PC-3 (cell line): Measurements from ENCODE around the gene SLC48A1. TPM values are rescaled to one million over a fixed set of nuclear protein-coding genes. Genes with fewer than 3 reads are reported as not detected.

Experiments
- ATAC-seq: fragments of 200-7000 bp; cut with Tn5 transposase; 2 replicates; pipeline ENCODE4 v1.9.1; 2020; ENCODE audit warnings: mild to moderate bottlenecking, moderate library complexity
- BruUV-seq: library from RNA; stranded (reverse); fragments of 400-500 nt; replicated peaks from 2 replicates; lab custom pipeline; 2021; lab: Mats Ljungman, UMichigan
- CTCF ChIA-PET: fragments of 300-600 bp; sonication (Branson Sonifier 250); formaldehyde crosslinking; loops from one replicate; lab custom pipeline; 2022; ENCODE audit warnings: antibody characterized with exemption; lab: Charles Lee
- POLR2A ChIA-PET: fragments of 300-600 bp; sonication (Branson Sonifier 250); formaldehyde crosslinking; loops from one replicate; lab custom pipeline; 2022; ENCODE audit warnings: antibody characterized with exemption; ENCODE audit not compliant: unreplicated experiment; lab: Charles Lee
- DNase-seq: peaks from one replicate; pipeline ENCODE4 v3.0.0-alpha.2; 2015
- H2AFZ ChIP-seq: fragments of 300-600 bp; sonication (generic); 2 replicates; pipeline ENCODE4 v1.6.0; 2016; ENCODE audit warnings: antibody characterized with exemption, low read length
- H3F3A ChIP-seq: fragments of 300-600 bp; sonication (generic); one replicate; pipeline ENCODE4 v1.6.0; 2017; ENCODE audit warnings: antibody characterized with exemption, low read length, control low read depth, mild to moderate bottlenecking; ENCODE audit not compliant: unreplicated experiment
- H3K27ac ChIP-seq: fragments of 300-600 bp; sonication (generic); 2 replicates; pipeline ENCODE4 v1.5.1; 2016; ENCODE audit warnings: mild to moderate bottlenecking, low read length
- H3K27me3 ChIP-seq: fragments of 300-600 bp; sonication (generic); 2 replicates; pipeline ENCODE4 v1.6.1; 2016; ENCODE audit warnings: low read length, mixed read lengths
- H3K36me3 ChIP-seq: fragments of 300-600 bp; sonication (generic); 2 replicates; pipeline ENCODE4 v1.6.1; 2016; ENCODE audit warnings: low read depth, mixed run types, low read length, mixed read lengths
- H3K4me1 ChIP-seq: fragments of 300-600 bp; sonication (generic); 2 replicates; pipeline ENCODE4 v1.5.1; 2016; ENCODE audit warnings: low read length; ENCODE audit not compliant: insufficient read depth
- H3K4me2 ChIP-seq: fragments of 300-600 bp; sonication (generic); 2 replicates; pipeline ENCODE4 v1.6.0; 2016; ENCODE audit warnings: low read length
- H3K4me3 ChIP-seq: fragments of 300-600 bp; sonication (generic); 2 replicates; pipeline ENCODE4 v1.5.1; 2016; ENCODE audit warnings: mild to moderate bottlenecking, low read length, mixed read lengths
- H3K79me2 ChIP-seq: fragments of 300-600 bp; sonication (generic); 2 replicates; pipeline ENCODE4 v1.6.1; 2017; ENCODE audit warnings: low read length, mixed read lengths
- H3K9ac ChIP-seq: fragments of 300-600 bp; sonication (generic); 2 replicates; pipeline ENCODE4 v1.6.0; 2016; ENCODE audit warnings: mild to moderate bottlenecking, low read length
- H3K9me2 ChIP-seq: fragments of 300-600 bp; sonication (generic); replicated peaks from 2 replicates; pipeline ENCODE4 v1.6.1; 2016; ENCODE audit warnings: mixed run types, low read length, mixed read lengths
- H3K9me3 ChIP-seq: fragments of 300-600 bp; sonication (generic); 2 replicates; pipeline ENCODE4 v1.6.1; 2016; ENCODE audit warnings: low read length, mixed read lengths
- H4K20me1 ChIP-seq: fragments of 300-600 bp; sonication (generic); 2 replicates; pipeline ENCODE4 v1.6.1; 2016; ENCODE audit warnings: low read length, mixed read lengths
- EZH2 ChIP-seq: fragments of 300-600 bp; sonication (generic); IDR thresholded peaks from one replicate; pipeline ENCODE4 v1.6.1; 2017; ENCODE audit warnings: antibody characterized with exemption, mild to moderate bottlenecking, low read length; ENCODE audit not compliant: unreplicated experiment
- EZH2phosphoT487 ChIP-seq: fragments of 300-600 bp; sonication (generic); IDR thresholded peaks from 2 replicates; pipeline ENCODE4 v1.6.1; 2018; ENCODE audit warnings: mild to moderate bottlenecking, antibody characterized with exemption, low read length, borderline replicate concordance
- intact Hi-C: fragments of 100-400 bp; cut with micrococcal nuclease; formaldehyde crosslinking; loops from 2 replicates; pipeline ENCODE4 v1.9.0; 2023
- total RNA-seq: library from RNA; depleted of rRNA; stranded (reverse); fragments of >200 nt; gene quantifications from 2 replicates; pipeline ENCODE4 v1.2.3, GENCODE V29; 2014
- TF ChIP-seq, protein P1 (sequence below): fragments of 300-600 bp; sonication (generic); conservative IDR thresholded peaks from 2 replicates; pipeline ENCODE4 v1.5.1; 2017; ENCODE audit warnings: antibody characterized with exemption, low read depth, mild to moderate bottlenecking, low read length

The SLC48A1 gene
- total RNA-seq, 1 experiment from 2014 or later, result 21.4 TPM

DNA sequence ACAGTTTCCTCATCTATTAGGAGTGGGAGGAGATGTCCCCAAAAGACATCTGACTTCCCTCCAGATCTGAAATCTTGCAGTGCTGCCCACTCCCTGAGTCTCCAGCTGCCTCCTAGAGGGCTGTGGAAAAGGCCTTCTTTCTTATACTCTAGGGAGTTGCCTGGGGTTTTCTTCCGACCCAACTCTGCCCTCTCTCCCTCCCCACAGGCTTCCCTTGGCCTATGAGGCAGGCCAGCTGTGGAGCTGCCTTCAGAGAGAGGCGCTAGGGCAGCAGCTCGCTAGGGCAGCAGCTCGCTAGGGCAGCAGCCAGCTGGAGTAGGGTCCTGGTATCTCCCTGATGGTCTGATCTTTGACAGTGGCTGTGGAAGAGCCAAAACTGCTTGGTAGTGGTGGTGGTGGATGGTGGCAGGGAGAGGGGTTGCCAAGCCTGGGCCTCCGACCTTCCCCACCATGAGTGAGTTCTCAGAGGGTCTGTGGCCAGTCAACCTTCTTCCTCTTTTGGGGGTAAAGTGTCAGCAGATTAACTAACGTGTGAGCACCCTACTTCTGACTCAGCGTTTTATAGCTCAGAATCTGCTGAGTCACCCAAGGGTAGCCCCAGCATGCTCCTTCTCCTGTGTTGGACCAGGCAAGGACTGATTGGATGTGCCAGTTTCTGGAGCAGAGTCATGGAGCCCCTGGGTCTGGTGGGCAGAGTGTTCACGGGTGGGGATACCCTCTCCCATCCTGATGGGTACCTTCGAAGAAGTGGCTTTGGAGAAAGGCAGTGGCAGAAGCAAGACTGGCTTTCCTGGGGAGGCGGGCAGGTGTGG is 2.3 kb downstream of the SLC48A1 start:
- no peak overlapping the region for H2AFZ ChIP-seq
- peaks cover 4% of the 10 kb centered on the region for H3F3A ChIP-seq
- H3K79me2 ChIP-seq, result peaks cover 15% of the 10 kb centered on the region
- peak; percentile 60 for DNase-seq
- TF ChIP-seq, protein P1, sequence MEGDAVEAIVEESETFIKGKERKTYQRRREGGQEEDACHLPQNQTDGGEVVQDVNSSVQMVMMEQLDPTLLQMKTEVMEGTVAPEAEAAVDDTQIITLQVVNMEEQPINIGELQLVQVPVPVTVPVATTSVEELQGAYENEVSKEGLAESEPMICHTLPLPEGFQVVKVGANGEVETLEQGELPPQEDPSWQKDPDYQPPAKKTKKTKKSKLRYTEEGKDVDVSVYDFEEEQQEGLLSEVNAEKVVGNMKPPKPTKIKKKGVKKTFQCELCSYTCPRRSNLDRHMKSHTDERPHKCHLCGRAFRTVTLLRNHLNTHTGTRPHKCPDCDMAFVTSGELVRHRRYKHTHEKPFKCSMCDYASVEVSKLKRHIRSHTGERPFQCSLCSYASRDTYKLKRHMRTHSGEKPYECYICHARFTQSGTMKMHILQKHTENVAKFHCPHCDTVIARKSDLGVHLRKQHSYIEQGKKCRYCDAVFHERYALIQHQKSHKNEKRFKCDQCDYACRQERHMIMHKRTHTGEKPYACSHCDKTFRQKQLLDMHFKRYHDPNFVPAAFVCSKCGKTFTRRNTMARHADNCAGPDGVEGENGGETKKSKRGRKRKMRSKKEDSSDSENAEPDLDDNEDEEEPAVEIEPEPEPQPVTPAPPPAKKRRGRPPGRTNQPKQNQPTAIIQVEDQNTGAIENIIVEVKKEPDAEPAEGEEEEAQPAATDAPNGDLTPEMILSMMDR, result no peak
- TF ChIP-seq EZH2phosphoT487, result no peak
- TF ChIP-seq EZH2, result no peak
- no peaks in the 10 kb centered on the region for H3K36me3 ChIP-seq
- ChIA-PET POLR2A (interaction anchor here (1.5 kb wide), 1 partner anchor 34 kb away, joined by 4 read pairs; no protein-coding TSS in a partner anchor), CTCF (interaction anchor here (0.6 to 0.8 kb wide), 2 partner anchors 17 to 63 kb away, joined by 3 to 4 read pairs; partner anchors contain the start of gene RAPGEF3)
- H3K9ac ChIP-seq, result no peak overlapping the region; the same call in 1 of the 2 replicates
- H3K27me3 ChIP-seq, result no peaks in the 10 kb centered on the region
- H4K20me1 ChIP-seq, result no peaks in the 10 kb centered on the region
- H3K4me3 ChIP-seq, result no peak overlapping the region
- no peak for ATAC-seq
- H3K9me2 ChIP-seq, result no peaks in the 10 kb centered on the region
- no peak overlapping the region for H3K27ac ChIP-seq
- intact Hi-C loops, result no loop called here
- no TSS peak for BruUV-seq
- peak overlapping the region; percentile 9 for H3K4me2 ChIP-seq
- H3K9me3 ChIP-seq, result no peaks in the 10 kb centered on the region
- H3K4me1 ChIP-seq, result peaks cover 32% of the 10 kb centered on the region

DNA sequence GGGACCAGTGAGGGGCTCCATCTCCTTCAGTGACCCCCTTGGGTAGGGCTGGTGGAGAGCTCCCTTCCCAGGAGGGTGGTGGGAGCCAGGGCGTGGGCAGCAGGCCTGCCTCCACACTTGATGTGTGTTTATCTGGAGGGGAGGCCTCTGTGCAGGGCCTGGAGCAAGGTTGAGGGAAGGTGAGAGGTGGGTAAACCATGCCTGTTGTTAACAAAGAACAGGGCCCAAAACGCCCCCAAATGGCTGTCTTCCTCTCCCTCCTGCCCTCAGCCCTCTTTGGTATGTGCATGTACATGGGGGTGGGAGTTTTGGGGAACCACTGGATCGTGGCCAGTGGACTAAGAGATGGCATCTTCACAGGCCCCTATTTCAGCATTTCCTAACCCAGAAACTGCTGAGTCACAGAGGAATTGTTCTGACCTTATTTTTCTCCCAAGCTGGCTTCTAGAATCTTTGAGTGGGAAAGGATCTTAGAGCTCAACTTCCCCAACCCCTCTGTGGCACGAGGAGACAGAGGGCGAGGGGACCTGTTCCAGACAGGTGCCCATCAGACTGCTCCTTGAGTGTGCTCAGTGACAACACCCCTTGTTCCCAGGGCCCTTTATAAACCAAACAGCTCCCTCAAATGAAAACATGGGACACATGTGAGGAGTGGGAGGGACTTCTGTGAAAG is 3.6 kb downstream of the SLC48A1 start:
- no peaks in the 10 kb centered on the region for H3K9me2 ChIP-seq
- TF ChIP-seq, protein P1, result no peak
- no peak for TF ChIP-seq EZH2phosphoT487
- no peak for TF ChIP-seq EZH2
- H3K4me2 ChIP-seq, result no peak overlapping the region
- intact Hi-C loops, result no loop called here
- H3K9ac ChIP-seq, result no peak overlapping the region
- no peaks in the 10 kb centered on the region for H4K20me1 ChIP-seq
- peak overlapping the region; percentile 15; the same call in 1 of the 2 replicates for H3K27ac ChIP-seq
- H3K4me3 ChIP-seq, result no peak overlapping the region
- H2AFZ ChIP-seq, result no peak overlapping the region
- H3F3A ChIP-seq, result peaks cover 4% of the 10 kb centered on the region
- ChIA-PET CTCF (no interaction called here), POLR2A (interaction anchor here (1.5 kb wide), 1 partner anchor 35 kb away, joined by 4 read pairs; no protein-coding TSS in a partner anchor)
- peaks cover 32% of the 10 kb centered on the region for H3K4me1 ChIP-seq
- H3K27me3 ChIP-seq, result no peaks in the 10 kb centered on the region
- H3K9me3 ChIP-seq, result no peaks in the 10 kb centered on the region
- BruUV-seq, result no TSS peak
- H3K79me2 ChIP-seq, result peaks cover 15% of the 10 kb centered on the region
- H3K36me3 ChIP-seq, result no peaks in the 10 kb centered on the region
- no peak for DNase-seq
- no peak for ATAC-seq
